H1 (cell line): Measurements from ENCODE around the gene CIAO3. TPM values are rescaled to one million over a fixed set of nuclear protein-coding genes. Genes with fewer than 3 reads are reported as not detected.

Experiments used
- BACH1 ChIP-seq: IDR thresholded peaks from 2 replicates; pipeline ENCODE4 v1.6.1; 2012; ENCODE audit warnings: low read length, improper control_type of control experiment
- BCL11A ChIP-seq, 2 experiments: IDR thresholded peaks; one replicate each; pipeline ENCODE4 v1.6.1; 2011; ENCODE audit warnings: low read depth in 2 of 2, low read length in 2 of 2, mild to moderate bottlenecking in 2 of 2
- CREB1 ChIP-seq: IDR thresholded peaks from 2 replicates; pipeline ENCODE4 v1.6.1; 2012; ENCODE audit warnings: inconsistent platforms
- CTCF ChIP-seq, 3 experiments: IDR thresholded peaks; 1 replicate in 2 of 3; 2 replicates in 1 of 3; pipeline versions ENCODE4 v1.5.1 to v1.6.1; 2011; ENCODE audit warnings: low read length in 3 of 3, mild to moderate bottlenecking in 3 of 3, inconsistent platforms in 2 of 3, low read depth in 1 of 3, moderate library complexity in 1 of 3; ENCODE audit not compliant: insufficient read depth in 1 of 3; ENCODE audit errors: control extremely low read depth in 1 of 3
- E2F6 ChIP-seq: IDR thresholded peaks from 2 replicates; pipeline ENCODE4 v1.6.1; 2012; ENCODE audit warnings: inconsistent platforms
- GABPA ChIP-seq: IDR thresholded peaks from 2 replicates; pipeline ENCODE4 v1.6.1; 2011; ENCODE audit warnings: mild to moderate bottlenecking, low read length, moderate library complexity, borderline replicate concordance; ENCODE audit not compliant: insufficient read depth
- HDAC6 ChIP-seq: IDR thresholded peaks from one replicate; pipeline ENCODE4 v1.7.1; 2012; ENCODE audit warnings: low read depth, mild to moderate bottlenecking, inconsistent platforms, low read length, moderate library complexity
- JUND ChIP-seq: IDR thresholded peaks from 2 replicates; pipeline ENCODE4 v1.6.1; 2011; ENCODE audit warnings: mild to moderate bottlenecking, improper control_type of control experiment, low read length
- MAX ChIP-seq: IDR thresholded peaks from 2 replicates; pipeline ENCODE4 v1.6.1; 2012; ENCODE audit warnings: inconsistent platforms
- RNF2 ChIP-seq: fragments of 200-900, 300-1000 bp; sonication (generic); IDR thresholded peaks from 2 replicates; pipeline ENCODE4 v1.7.1; 2016; ENCODE audit warnings: borderline replicate concordance, low read depth, mild to moderate bottlenecking, antibody characterized with exemption, low read length; ENCODE audit not compliant: poor library complexity, severe bottlenecking; ENCODE audit errors: missing control alignments
- SIN3A ChIP-seq, 2 experiments: IDR thresholded peaks in 1 of 2; conservative IDR thresholded peaks in 1 of 2; 2 replicates each; pipeline ENCODE4 v1.6.1; 2011 to 2012; ENCODE audit warnings: low read length in 2 of 2, improper control_type of control experiment in 1 of 2, low read depth in 1 of 2, mild to moderate bottlenecking in 1 of 2
- SIRT6 ChIP-seq: IDR thresholded peaks from one replicate; pipeline ENCODE4 v1.7.1; 2012; ENCODE audit warnings: low read length, inconsistent platforms
- SIX5 ChIP-seq: IDR thresholded peaks from 2 replicates; pipeline ENCODE4 v1.6.1; 2011; ENCODE audit warnings: mild to moderate bottlenecking, low read depth, low read length
- SP1 ChIP-seq: IDR thresholded peaks from 2 replicates; pipeline ENCODE4 v1.6.1; 2011; ENCODE audit warnings: low read depth, low read length
- SUZ12 ChIP-seq: fragments of 200-600 bp; sonication (generic); IDR thresholded peaks from 2 replicates; pipeline ENCODE4 v1.6.1; 2012; ENCODE audit warnings: mild to moderate bottlenecking, inconsistent platforms, low read length, moderate library complexity, mixed read lengths
- TBP ChIP-seq: IDR thresholded peaks from 2 replicates; pipeline ENCODE4 v1.6.1; 2011; ENCODE audit warnings: low read depth, low read length, improper control_type of control experiment
- polyA plus RNA-seq, 7 experiments: library from polyadenylated mRNA; depleted of rRNA in 3 of 7; stranded (reverse) in 5 of 7; unstranded in 2 of 7; fragments of >200 nt in 5 of 7; fragments of 200-250 nt in 2 of 7; gene quantifications; 1 replicate in 5 of 7; 2 replicates in 1 of 7; 4 replicates in 1 of 7; pipeline versions ENCODE4 v1.2.1 to v1.2.3, GENCODE V29; 2011 to 2013; ENCODE audit warnings: missing spikeins in 2 of 7, mixed read lengths in 2 of 7
- total RNA-seq: library from RNA; stranded (reverse); fragmentation: NEBNext Ultra II Directional; extraction: Animal tissue kit (Norgen Biotek cat#: 25700); gene quantifications from 2 replicates; pipeline ENCODE4 v1.2.1, GENCODE V29; 2021

CIAO3 gene
- total and polyA plus RNA-seq, 2 of the 8 experiments (the other 6 are each of a cell fraction or from before 2014, with no cell fraction given): 20.0 to 20.4 TPM

- no peak for TF ChIP-seq RNF2
- TF ChIP-seq SP1: no peak
- TF ChIP-seq MAX: peak; percentile 46; the same call in 1 of the 2 replicates
- peak; percentile 74; the same call in 1 of the 2 replicates for TF ChIP-seq E2F6
- TF ChIP-seq CREB1: 0 out of 2 replicates have a peak, but pooled peaks have one; percentile 12
- no peak; a peak in 1 of 4 replicates for TF ChIP-seq SIN3A (conservative IDR thresholded peaks at IDR 0.05 in 1 of 2, IDR thresholded peaks at IDR 0.05 in 1 of 2; ENCODE audit: low read depth in 1 of 2, low read length in 2 of 2)
- TF ChIP-seq JUND: no peak
- TF ChIP-seq HDAC6: no peak
- TF ChIP-seq SUZ12: no peak
- TF ChIP-seq TBP: no peak
- no peak for TF ChIP-seq BCL11A (IDR thresholded peaks at IDR 0.05; ENCODE audit: low read depth in 2 of 2, low read length in 2 of 2)
- peak; percentile 78; the same call in 1 of the 2 replicates for TF ChIP-seq GABPA
- peak; percentile 91 to 98 (median 95) for TF ChIP-seq CTCF (IDR thresholded peaks at IDR 0.05; ENCODE audit: control extremely low read depth in 1 of 3, insufficient read depth in 1 of 3, low read depth in 1 of 3, low read length in 3 of 3)
- TF ChIP-seq SIRT6: no peak
- TF ChIP-seq BACH1: no peak
- no peak for TF ChIP-seq SIX5
These were observed 29.1 kb downstream of the CIAO3 start (continued) for GRCh38 chr16:711548-712320.
